ENCODE data around the gene GGNBP2.

DNA sequence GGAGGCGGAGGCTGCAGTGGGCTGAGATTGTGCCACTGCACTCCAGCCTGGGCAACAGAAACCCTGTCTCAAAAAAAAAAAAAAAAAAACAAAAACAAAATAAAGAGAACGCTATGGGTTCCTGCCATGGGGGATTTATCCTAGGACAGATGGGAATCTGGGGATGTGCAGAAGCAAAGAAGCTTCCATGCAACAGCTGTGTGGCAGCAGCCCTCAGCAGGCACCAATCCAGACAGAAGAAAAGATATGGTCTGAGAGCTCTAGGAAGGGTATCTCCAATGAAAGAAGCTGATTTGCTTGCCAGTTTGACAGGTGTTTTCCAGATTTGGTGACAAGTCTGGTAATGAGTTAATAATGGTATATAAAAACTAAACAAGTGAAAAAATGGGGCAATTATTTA, 21.6 kb upstream of the GGNBP2 start:
- no peak for TF ChIP-seq USF1 (IDR thresholded peaks at IDR 0.05; ENCODE audit: borderline replicate concordance, low read depth)
- no peak for TF ChIP-seq YY1 (IDR thresholded peaks at IDR 0.05; ENCODE audit: low read depth)
- no peak for TF ChIP-seq RCOR1 (IDR thresholded peaks at IDR 0.05; ENCODE audit: low read length)
- TF ChIP-seq SIN3A (IDR thresholded peaks at IDR 0.05; ENCODE audit: borderline replicate concordance, low read depth, low read length): no peak
- TF ChIP-seq EP300 (IDR thresholded peaks at IDR 0.05; ENCODE audit: borderline replicate concordance in 1 of 2, low read depth in 1 of 2, low read length in 1 of 2): no peak
- TF ChIP-seq, protein P1, sequence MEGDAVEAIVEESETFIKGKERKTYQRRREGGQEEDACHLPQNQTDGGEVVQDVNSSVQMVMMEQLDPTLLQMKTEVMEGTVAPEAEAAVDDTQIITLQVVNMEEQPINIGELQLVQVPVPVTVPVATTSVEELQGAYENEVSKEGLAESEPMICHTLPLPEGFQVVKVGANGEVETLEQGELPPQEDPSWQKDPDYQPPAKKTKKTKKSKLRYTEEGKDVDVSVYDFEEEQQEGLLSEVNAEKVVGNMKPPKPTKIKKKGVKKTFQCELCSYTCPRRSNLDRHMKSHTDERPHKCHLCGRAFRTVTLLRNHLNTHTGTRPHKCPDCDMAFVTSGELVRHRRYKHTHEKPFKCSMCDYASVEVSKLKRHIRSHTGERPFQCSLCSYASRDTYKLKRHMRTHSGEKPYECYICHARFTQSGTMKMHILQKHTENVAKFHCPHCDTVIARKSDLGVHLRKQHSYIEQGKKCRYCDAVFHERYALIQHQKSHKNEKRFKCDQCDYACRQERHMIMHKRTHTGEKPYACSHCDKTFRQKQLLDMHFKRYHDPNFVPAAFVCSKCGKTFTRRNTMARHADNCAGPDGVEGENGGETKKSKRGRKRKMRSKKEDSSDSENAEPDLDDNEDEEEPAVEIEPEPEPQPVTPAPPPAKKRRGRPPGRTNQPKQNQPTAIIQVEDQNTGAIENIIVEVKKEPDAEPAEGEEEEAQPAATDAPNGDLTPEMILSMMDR (IDR thresholded peaks at IDR 0.05): no peak
- TF ChIP-seq TAF1 (IDR thresholded peaks at IDR 0.05; ENCODE audit: borderline replicate concordance, low read depth, low read length): no peak
- no peak for TF ChIP-seq GATA2 (CRISPR knock-in tag; IDR thresholded peaks at IDR 0.05)
- no peak for TF ChIP-seq SMC3 (IDR thresholded peaks at IDR 0.05; ENCODE audit: low read depth, low read length)
- TF ChIP-seq RAD21 (IDR thresholded peaks at IDR 0.05; ENCODE audit: low read length): no peak
- no peak for TF ChIP-seq POLR2AphosphoS5 (IDR thresholded peaks at IDR 0.05; ENCODE audit: low read depth, low read length)
- no peak for TF ChIP-seq RXRA (IDR thresholded peaks at IDR 0.05; ENCODE audit: borderline replicate concordance, low read depth)
- no peak for TF ChIP-seq MXI1 (IDR thresholded peaks at IDR 0.05; ENCODE audit: low read depth, low read length)
- no peak for TF ChIP-seq GABPA (IDR thresholded peaks at IDR 0.05; ENCODE audit: low read depth)
